ENCODE measurements around the gene PID1. TPM values are rescaled to one million over a fixed set of nuclear protein-coding genes. Genes with fewer than 3 reads are reported as not detected.

Gene PID1
- total RNA-seq, 1 donor from 2014 or later, result 46.2 TPM

GRCh38 chr2:229066121-229066715 is 204.9 kb downstream of the PID1 start:
- DNase-seq, result no peak

GRCh38 chr2:229064749-229065148 is 206.3 kb downstream of the PID1 start:
- DNase-seq, result no peak

GRCh38 chr2:229060147-229060546 is 210.9 kb downstream of the PID1 start:
- DNase-seq, result no peak

GRCh38 chr2:229059331-229060033 is 211.6 kb downstream of the PID1 start:
- DNase-seq, result no peak

- DNase-seq, result no peak
Measured at GRCh38 chr2:229057976-229058553, 213.0 kb downstream of the PID1 start.

GRCh38 chr2:229054311-229054710 is 216.8 kb downstream of the PID1 start:
- DNase-seq, result no peak

- DNase-seq, result no peak
Measured at GRCh38 chr2:229051798-229052197, 219.3 kb downstream of the PID1 start.

GRCh38 chr2:229050133-229050532 is 221.0 kb downstream of the PID1 start:
- DNase-seq, result no peak

- no peak for DNase-seq
Measured at GRCh38 chr2:229048134-229048533, 223.0 kb downstream of the PID1 start.

- no peak for DNase-seq
Measured at GRCh38 chr2:229045671-229046070, 225.4 kb downstream of the PID1 start.

GRCh38 chr2:229044581-229044980 is 226.5 kb downstream of the PID1 start:
- DNase-seq, result no peak

GRCh38 chr2:229043681-229044080 is 227.4 kb downstream of the PID1 start:
- DNase-seq, result no peak

- no peak for DNase-seq
Measured at GRCh38 chr2:229042349-229042748, 228.7 kb downstream of the PID1 start.

GRCh38 chr2:229041691-229042090 is 229.4 kb downstream of the PID1 start:
- no peak for DNase-seq

- DNase-seq, result no peak
Measured at GRCh38 chr2:229037621-229038020, 233.5 kb downstream of the PID1 start.

GRCh38 chr2:229033816-229034215 is 237.3 kb downstream of the PID1 start:
- DNase-seq, result no peak

- DNase-seq, result no peak
Measured at GRCh38 chr2:229032608-229033234, 238.4 kb downstream of the PID1 start.

GRCh38 chr2:229027353-229028105 is 243.6 kb downstream of the PID1 start:
- DNase-seq, result no peak

GRCh38 chr2:229025653-229026052 is 245.4 kb downstream of the PID1 start:
- DNase-seq, result no peak

- DNase-seq, result no peak
Measured at GRCh38 chr2:229022652-229023051, 248.4 kb downstream of the PID1 start.

GRCh38 chr2:229022071-229022470 is 249.0 kb downstream of the PID1 start:
- no peak for DNase-seq

- no peak for DNase-seq
Measured at GRCh38 chr2:229009816-229010215, 261.3 kb downstream of the PID1 start.

- DNase-seq, result no peak
Measured at GRCh38 chr2:229003256-229003655, 267.8 kb downstream of the PID1 start.
